IPS-15b (cell line): Measurements from ENCODE around the gene PIAS4.
"Not testable (repeated sequence)": the region's sequence is repeated elsewhere in the genome, so short reads cannot be mapped to it uniquely, and the experiment has no call there.

ENCODE experiments used
- H3K27me3 ChIP-seq: one replicate; pipeline ENCODE4 v1.6.1; 2013; ENCODE audit warnings: low read length; ENCODE audit not compliant: control insufficient read depth, insufficient read depth
- H3K36me3 ChIP-seq: one replicate; pipeline ENCODE4 v1.6.1; 2013; ENCODE audit warnings: low read length; ENCODE audit not compliant: control insufficient read depth, insufficient read depth
- H3K4me1 ChIP-seq: one replicate; pipeline ENCODE4 v1.6.1; 2013; ENCODE audit warnings: mild to moderate bottlenecking, low read length; ENCODE audit not compliant: control insufficient read depth, insufficient read depth
- H3K4me3 ChIP-seq: one replicate; pipeline ENCODE4 v1.5.1; 2013; ENCODE audit warnings: low read depth, low read length
- H3K9ac ChIP-seq: one replicate; pipeline ENCODE4 v1.6.1; 2013; ENCODE audit warnings: low read depth, mild to moderate bottlenecking, low read length
- H3K9me3 ChIP-seq: one replicate; pipeline ENCODE4 v1.6.1; 2013; ENCODE audit warnings: mild to moderate bottlenecking, low read length; ENCODE audit not compliant: control insufficient read depth, insufficient read depth

The PIAS4 gene

DNA sequence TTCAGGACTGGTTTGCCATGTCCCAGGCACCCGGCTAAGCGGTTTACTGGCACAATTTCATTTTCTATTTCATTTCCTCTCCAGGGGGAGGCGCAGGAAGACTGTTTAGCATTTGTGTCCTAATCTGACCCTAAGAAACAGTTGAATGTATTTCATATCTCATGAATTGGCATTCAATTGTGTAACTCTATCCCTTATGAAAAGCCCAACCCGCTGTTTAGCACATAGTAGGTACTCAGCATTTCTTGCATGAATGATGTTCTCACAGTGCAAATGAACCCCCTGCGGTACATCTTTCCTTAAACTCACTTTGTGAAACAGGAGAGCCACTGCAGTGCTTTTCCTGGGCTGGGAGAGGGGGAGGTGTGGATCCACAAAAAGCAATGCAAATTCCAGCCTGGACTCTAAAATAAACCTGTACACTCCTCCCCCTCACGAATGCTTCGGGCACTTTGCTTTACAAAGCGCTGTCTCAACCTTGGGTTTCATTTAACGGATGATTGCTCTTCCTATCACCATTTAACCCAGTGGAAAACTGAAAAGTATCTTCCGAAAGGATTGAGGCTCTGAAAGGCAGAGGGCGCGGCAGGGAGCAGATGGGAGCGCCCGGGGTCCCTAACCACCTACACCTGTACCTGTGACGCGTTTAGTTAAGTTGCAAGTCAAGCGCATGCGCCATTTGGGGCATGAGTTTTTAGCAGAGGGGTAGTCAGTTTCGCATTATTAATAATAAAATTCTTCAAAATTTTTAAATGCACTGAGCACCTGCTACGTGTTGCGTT is 21.1 kb upstream of the PIAS4 start:
- Histone ChIP-seq H3K36me3 (peaks cover 33% of the 10 kb centered on the region), H3K9me3 (no peaks in the 10 kb centered on the region), H3K9ac (no peak overlapping the region), H3K4me1 (peaks cover 13% of the 10 kb centered on the region), H3K4me3 (peak overlapping the region; percentile 89), H3K27me3 (no peaks in the 10 kb centered on the region)

- Histone ChIP-seq H3K4me3 (peak overlapping the region; percentile 58), H3K27me3 (no peaks in the 10 kb centered on the region), H3K9ac (no peak overlapping the region), H3K36me3 (peaks cover 20% of the 10 kb centered on the region), H3K9me3 (no peaks in the 10 kb centered on the region), H3K4me1 (peaks cover 13% of the 10 kb centered on the region)
These were observed 19.7 kb upstream of the PIAS4 start for GRCh38 chr19:3987619-3988371.

- H3K9me3 ChIP-seq = no peaks in the 10 kb centered on the region
- H3K4me1 ChIP-seq = peaks cover 6% of the 10 kb centered on the region
- no peaks in the 10 kb centered on the region for H3K36me3 ChIP-seq
- no peak overlapping the region for H3K4me3 ChIP-seq
- H3K9ac ChIP-seq = no peak overlapping the region
- H3K27me3 ChIP-seq = no peaks in the 10 kb centered on the region
These were observed 16.8 kb upstream of the PIAS4 start for GRCh38 chr19:3990815-3991117.

DNA sequence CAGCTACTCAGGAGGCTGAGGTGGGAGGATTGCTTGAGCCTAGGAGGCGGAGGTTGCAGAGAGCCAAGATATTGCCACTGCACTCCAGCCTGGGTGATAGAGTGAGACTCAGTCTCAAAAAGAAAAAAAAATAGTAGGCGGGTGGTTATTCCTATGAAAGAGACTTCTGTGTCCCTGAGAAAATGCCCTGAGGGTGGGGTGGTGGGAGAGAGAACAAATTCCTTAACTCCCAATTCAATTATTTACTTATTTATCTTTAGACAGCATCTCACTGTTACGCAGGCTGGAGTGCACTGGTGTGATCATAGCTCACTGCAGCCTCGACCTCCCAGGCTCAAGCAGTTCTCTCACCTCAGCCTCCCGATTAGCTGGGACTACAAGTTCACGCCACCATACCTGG is 11.9 kb upstream of the PIAS4 start:
- no peak overlapping the region for H3K9ac ChIP-seq
- H3K27me3 ChIP-seq = no peaks in the 10 kb centered on the region
- H3K9me3 ChIP-seq = no peaks in the 10 kb centered on the region
- no peak overlapping the region for H3K4me3 ChIP-seq
- no peaks in the 10 kb centered on the region for H3K4me1 ChIP-seq
- H3K36me3 ChIP-seq = no peaks in the 10 kb centered on the region

GRCh38 chr19:3998667-3999412 is 8.7 kb upstream of the PIAS4 start:
- not testable (repeated sequence) for H3K4me3 ChIP-seq, H3K9me3 ChIP-seq, H3K4me1 ChIP-seq, H3K36me3 ChIP-seq, H3K27me3 ChIP-seq, H3K9ac ChIP-seq

- H3K4me3 ChIP-seq, H3K9me3 ChIP-seq, H3K27me3 ChIP-seq, H3K9ac ChIP-seq, H3K36me3 ChIP-seq, H3K4me1 ChIP-seq: not testable (repeated sequence)
These were observed 6.7 kb upstream of the PIAS4 start for GRCh38 chr19:4000798-4001197.

DNA sequence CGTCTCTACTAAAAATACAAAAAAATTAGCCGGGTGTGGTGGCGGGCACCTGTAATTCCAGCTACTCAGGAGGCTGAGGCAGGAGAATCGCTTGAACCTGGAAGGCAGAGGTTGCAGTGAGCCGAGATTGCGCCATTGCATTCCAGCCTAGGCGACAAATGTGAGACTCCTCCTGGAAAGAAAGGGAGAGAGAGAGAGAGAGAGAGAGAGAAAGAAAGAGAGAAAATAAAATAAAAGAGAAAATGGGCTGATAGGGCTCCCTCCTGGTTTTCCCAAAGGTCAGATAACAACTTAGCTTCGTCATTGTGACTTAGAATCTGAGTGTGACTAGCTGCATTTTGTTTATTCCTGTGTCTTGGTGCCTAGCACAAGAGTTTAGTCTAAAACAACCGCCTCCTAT is 2.1 kb upstream of the PIAS4 start:
- H3K27me3 ChIP-seq, H3K9me3 ChIP-seq, H3K9ac ChIP-seq, H3K36me3 ChIP-seq, H3K4me1 ChIP-seq, H3K4me3 ChIP-seq: not testable (repeated sequence)

- Histone ChIP-seq H3K4me1 (peaks cover 8% of the 10 kb centered on the region), H3K9me3 (no peaks in the 10 kb centered on the region), H3K36me3 (peaks cover 16% of the 10 kb centered on the region), H3K27me3 (no peaks in the 10 kb centered on the region), H3K4me3 (peak overlapping the region; percentile 88), H3K9ac (peak overlapping the region; percentile 76)
These were observed 452 bp downstream of the PIAS4 start for GRCh38 chr19:4007836-4008539.

- H3K27me3 ChIP-seq = no peaks in the 10 kb centered on the region
- H3K9ac ChIP-seq = no peak overlapping the region
- no peaks in the 10 kb centered on the region for H3K9me3 ChIP-seq
- H3K4me3 ChIP-seq = no peak overlapping the region
- H3K36me3 ChIP-seq = peaks cover 36% of the 10 kb centered on the region
- H3K4me1 ChIP-seq = peaks cover 8% of the 10 kb centered on the region
These were observed 2.7 kb downstream of the PIAS4 start for GRCh38 chr19:4009990-4010807.

GRCh38 chr19:4010808-4011110 is 3.2 kb downstream of the PIAS4 start:
- no peak overlapping the region for H3K4me3 ChIP-seq
- peaks cover 41% of the 10 kb centered on the region for H3K36me3 ChIP-seq
- no peaks in the 10 kb centered on the region for H3K9me3 ChIP-seq
- peaks cover 8% of the 10 kb centered on the region for H3K4me1 ChIP-seq
- H3K27me3 ChIP-seq = no peaks in the 10 kb centered on the region
- no peak overlapping the region for H3K9ac ChIP-seq

GRCh38 chr19:4011430-4011829 is 3.9 kb downstream of the PIAS4 start:
- not testable (repeated sequence) for H3K4me1 ChIP-seq, H3K4me3 ChIP-seq
- H3K36me3 ChIP-seq = peaks cover 41% of the 10 kb centered on the region

More at GRCh38 chr19:4011430-4011829, 3.9 kb downstream of the PIAS4 start:
- H3K9ac ChIP-seq, H3K27me3 ChIP-seq, H3K9me3 ChIP-seq: not testable (repeated sequence)
